DND-41 (cell line): ENCODE data around the gene FTSJ3.

Experiments used
- ATAC-seq: fragments of 200-7000 bp; cut with Tn5 transposase; 3 replicates; pipeline ENCODE4 v1.9.1; 2021; ENCODE audit warnings: low read depth; ENCODE audit not compliant: insufficient read depth
- DNase-seq: peaks from one replicate; pipeline ENCODE4 v3.0.0-alpha.2; 2020
- H2AFZ ChIP-seq: 2 replicates; pipeline ENCODE4 v1.6.0; 2012; ENCODE audit warnings: low read depth, low read length
- H3K27ac ChIP-seq: 2 replicates; pipeline ENCODE4 v1.5.1; 2012; ENCODE audit warnings: low read length, inconsistent platforms
- H3K27me3 ChIP-seq: fragments of 200-600 bp; sonication (generic); 2 replicates; pipeline ENCODE4 v1.6.0; 2012; ENCODE audit warnings: low read length, mild to moderate bottlenecking, inconsistent platforms; ENCODE audit not compliant: insufficient read depth, poor library complexity
- H3K36me3 ChIP-seq: 2 replicates; pipeline ENCODE4 v1.5.1; 2012; ENCODE audit warnings: low read length, inconsistent platforms; ENCODE audit not compliant: insufficient read depth
- H3K4me1 ChIP-seq: 2 replicates; pipeline ENCODE4 v1.5.1; 2012; ENCODE audit warnings: mild to moderate bottlenecking, low read length; ENCODE audit not compliant: insufficient read depth
- H3K4me2 ChIP-seq: 2 replicates; pipeline ENCODE4 v1.6.0; 2012; ENCODE audit warnings: mild to moderate bottlenecking, moderate library complexity, low read length, inconsistent platforms; ENCODE audit not compliant: insufficient read depth
- H3K4me3 ChIP-seq, 2 experiments: fragments of 200-600 bp in 1 of 2; shearing (Covaris generic) in 1 of 2; 2 replicates each; pipeline ENCODE4 v1.5.1; 2012 to 2016; ENCODE audit warnings: inconsistent platforms in 2 of 2, low read length in 2 of 2, mild to moderate bottlenecking in 2 of 2, low read depth in 1 of 2, moderate library complexity in 1 of 2
- H3K79me2 ChIP-seq: 2 replicates; pipeline ENCODE4 v1.6.0; 2012; ENCODE audit warnings: low read length, inconsistent platforms; ENCODE audit not compliant: insufficient read depth
- H3K9ac ChIP-seq: 2 replicates; pipeline ENCODE4 v1.6.0; 2012; ENCODE audit warnings: low read depth, mild to moderate bottlenecking, inconsistent platforms, low read length, moderate library complexity
- H3K9me3 ChIP-seq: 2 replicates; pipeline ENCODE4 v1.5.1; 2012; ENCODE audit warnings: low read length, moderate library complexity, mild to moderate bottlenecking, inconsistent platforms; ENCODE audit not compliant: insufficient read depth, severe bottlenecking
- H4K20me1 ChIP-seq: 2 replicates; pipeline ENCODE4 v1.6.0; 2012; ENCODE audit warnings: low read length; ENCODE audit not compliant: insufficient read depth
- EZH2 ChIP-seq: IDR thresholded peaks from 3 replicates; pipeline ENCODE4 v1.6.1; 2012; ENCODE audit warnings: borderline replicate concordance, low read depth, mild to moderate bottlenecking, moderate library complexity, low read length, inconsistent platforms; ENCODE audit not compliant: severe bottlenecking
- TF ChIP-seq, protein P1 (sequence below): IDR thresholded peaks from 2 replicates; pipeline ENCODE4 v1.5.1; 2012; ENCODE audit warnings: borderline replicate concordance, low read length, moderate library complexity, mild to moderate bottlenecking; ENCODE audit not compliant: poor library complexity, severe bottlenecking; ENCODE audit errors: extremely low read depth

The FTSJ3 gene

DNA sequence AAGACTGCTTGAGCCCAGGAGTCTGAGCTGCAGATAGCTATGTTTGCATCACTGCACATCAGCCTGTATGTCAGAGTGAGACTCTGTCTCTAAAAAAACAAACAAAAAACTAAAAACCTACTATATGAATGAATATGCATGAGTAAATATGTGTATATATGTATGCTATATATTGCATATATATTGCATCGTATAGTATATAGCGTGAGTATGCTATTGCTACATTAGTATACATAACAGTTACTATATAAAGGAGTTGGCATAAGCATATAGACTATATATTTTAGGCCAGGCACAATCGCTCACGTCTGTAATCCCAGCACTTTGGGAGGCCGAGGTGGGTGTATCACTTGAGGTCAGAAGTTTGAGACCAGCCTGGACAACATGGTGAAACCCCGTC, 37.4 kb downstream of the FTSJ3 start:
- no peak for DNase-seq
- no peak overlapping the region for H3K4me2 ChIP-seq
- no peak overlapping the region for H2AFZ ChIP-seq
- H3K4me1 ChIP-seq, result no peaks in the 10 kb centered on the region
- no peaks in the 10 kb centered on the region for H3K27me3 ChIP-seq
- H3K9me3 ChIP-seq, result no peaks in the 10 kb centered on the region
- peaks cover 71% of the 10 kb centered on the region for H3K79me2 ChIP-seq
- no peak overlapping the region for H3K27ac ChIP-seq
- peaks cover 15% of the 10 kb centered on the region; the same call in 1 of the 2 replicates for H4K20me1 ChIP-seq
- no peak for TF ChIP-seq EZH2
- no peak overlapping the region for H3K9ac ChIP-seq
- ATAC-seq, result no peak
- H3K4me3 ChIP-seq, result no peak overlapping the region
- peaks cover 90% of the 10 kb centered on the region for H3K36me3 ChIP-seq

DNA sequence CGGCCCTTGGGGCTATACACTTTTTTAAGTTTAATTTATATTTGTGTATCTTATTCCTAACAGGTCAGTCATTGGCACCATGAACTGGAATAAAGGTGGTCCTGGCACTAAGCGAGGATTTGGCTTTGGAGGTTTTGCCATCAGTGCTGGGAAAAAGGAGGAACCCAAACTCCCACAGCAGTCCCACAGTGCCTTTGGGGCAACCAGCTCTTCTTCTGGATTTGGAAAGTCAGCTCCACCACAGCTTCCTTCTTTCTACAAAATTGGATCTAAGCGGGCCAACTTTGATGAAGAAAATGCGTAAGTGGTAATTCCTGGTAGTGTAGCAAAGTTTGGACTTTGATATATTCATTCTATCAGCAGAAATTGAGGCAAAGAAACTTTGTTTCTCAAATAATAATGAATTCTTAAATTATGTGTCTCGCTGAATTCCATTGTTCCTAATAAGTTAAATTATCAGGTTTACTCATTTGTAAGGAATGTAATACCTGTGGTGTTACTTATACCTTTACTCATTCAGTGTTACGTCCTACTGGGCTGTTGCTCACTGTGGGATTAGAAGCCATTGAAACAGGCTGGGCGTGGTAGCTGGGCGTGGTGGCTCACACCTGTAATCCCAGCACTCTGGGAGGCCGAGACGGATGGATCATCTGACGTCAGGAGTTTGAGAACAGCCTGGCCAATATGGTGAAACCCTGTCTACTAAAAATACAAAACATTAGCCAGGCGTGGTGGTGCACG, 40.3 kb downstream of the FTSJ3 start:
- H3K36me3 ChIP-seq, result peaks cover 87% of the 10 kb centered on the region
- H3K9ac ChIP-seq, result no peak overlapping the region
- peaks cover 87% of the 10 kb centered on the region for H3K79me2 ChIP-seq
- H3K9me3 ChIP-seq, result no peaks in the 10 kb centered on the region
- H3K4me2 ChIP-seq, result no peak overlapping the region
- no peak overlapping the region for H2AFZ ChIP-seq
- H3K27ac ChIP-seq, result no peak overlapping the region
- no peak overlapping the region for H3K4me3 ChIP-seq
- H4K20me1 ChIP-seq, result peaks cover 39% of the 10 kb centered on the region
- no peaks in the 10 kb centered on the region for H3K27me3 ChIP-seq
- TF ChIP-seq, protein P1, sequence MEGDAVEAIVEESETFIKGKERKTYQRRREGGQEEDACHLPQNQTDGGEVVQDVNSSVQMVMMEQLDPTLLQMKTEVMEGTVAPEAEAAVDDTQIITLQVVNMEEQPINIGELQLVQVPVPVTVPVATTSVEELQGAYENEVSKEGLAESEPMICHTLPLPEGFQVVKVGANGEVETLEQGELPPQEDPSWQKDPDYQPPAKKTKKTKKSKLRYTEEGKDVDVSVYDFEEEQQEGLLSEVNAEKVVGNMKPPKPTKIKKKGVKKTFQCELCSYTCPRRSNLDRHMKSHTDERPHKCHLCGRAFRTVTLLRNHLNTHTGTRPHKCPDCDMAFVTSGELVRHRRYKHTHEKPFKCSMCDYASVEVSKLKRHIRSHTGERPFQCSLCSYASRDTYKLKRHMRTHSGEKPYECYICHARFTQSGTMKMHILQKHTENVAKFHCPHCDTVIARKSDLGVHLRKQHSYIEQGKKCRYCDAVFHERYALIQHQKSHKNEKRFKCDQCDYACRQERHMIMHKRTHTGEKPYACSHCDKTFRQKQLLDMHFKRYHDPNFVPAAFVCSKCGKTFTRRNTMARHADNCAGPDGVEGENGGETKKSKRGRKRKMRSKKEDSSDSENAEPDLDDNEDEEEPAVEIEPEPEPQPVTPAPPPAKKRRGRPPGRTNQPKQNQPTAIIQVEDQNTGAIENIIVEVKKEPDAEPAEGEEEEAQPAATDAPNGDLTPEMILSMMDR, result no peak
- TF ChIP-seq EZH2, result no peak
- no peak for ATAC-seq
- H3K4me1 ChIP-seq, result no peaks in the 10 kb centered on the region
- DNase-seq, result no peak

DNA sequence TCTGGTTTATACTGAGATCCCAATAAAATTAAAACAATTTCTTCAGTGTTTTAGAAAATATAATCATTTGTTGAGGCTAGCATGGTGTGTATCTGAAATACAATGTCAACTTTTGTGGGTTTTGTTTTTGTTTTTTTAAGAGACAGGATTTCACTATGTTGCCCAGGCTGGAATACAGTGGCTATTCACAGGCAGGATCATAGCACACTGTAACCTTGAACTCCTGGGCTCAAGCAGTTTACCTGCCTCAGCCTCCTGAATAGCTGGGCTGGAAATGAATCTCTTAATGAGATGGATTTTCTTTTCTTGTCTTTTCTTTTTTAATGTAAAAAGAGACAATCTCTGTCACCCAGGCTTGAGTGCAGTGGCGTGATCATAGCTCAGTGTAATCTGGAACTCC, 41.3 kb downstream of the FTSJ3 start:
- Histone ChIP-seq H3K4me1 (no peaks in the 10 kb centered on the region), H3K27ac (no peak overlapping the region), H4K20me1 (peaks cover 42% of the 10 kb centered on the region), H3K27me3 (no peaks in the 10 kb centered on the region), H3K4me3 (no peak overlapping the region), H3K9me3 (no peaks in the 10 kb centered on the region), H2AFZ (no peak overlapping the region), H3K79me2 (peaks cover 90% of the 10 kb centered on the region), H3K9ac (no peak overlapping the region), H3K4me2 (no peak overlapping the region), H3K36me3 (peaks cover 81% of the 10 kb centered on the region)
- TF ChIP-seq, protein P1, result no peak
- no peak for TF ChIP-seq EZH2
- no peak for DNase-seq
- ATAC-seq, result no peak

DNA sequence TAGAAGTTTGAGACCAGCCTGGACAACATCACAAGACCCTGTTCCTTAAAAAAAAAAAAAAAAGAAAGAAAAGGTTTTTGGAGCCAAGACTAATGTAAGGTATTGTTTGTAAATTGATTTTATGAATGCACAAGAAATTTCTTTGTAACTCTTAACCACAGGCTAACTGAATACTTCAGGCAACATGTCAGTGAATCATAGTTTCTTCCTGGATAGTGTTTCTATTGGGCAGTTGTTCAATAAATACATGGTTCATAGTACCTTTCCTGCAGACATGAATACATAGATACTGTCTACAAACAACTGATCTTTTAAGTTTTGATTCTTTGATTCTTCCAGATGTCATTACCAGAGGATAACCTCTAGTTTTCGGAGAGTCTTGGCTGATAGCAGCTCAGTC, 41.9 kb downstream of the FTSJ3 start:
- ATAC-seq, result no peak
- H3K27ac ChIP-seq, result no peak overlapping the region
- H2AFZ ChIP-seq, result no peak overlapping the region
- no peak for DNase-seq
- peaks cover 48% of the 10 kb centered on the region for H4K20me1 ChIP-seq
- H3K36me3 ChIP-seq, result peaks cover 81% of the 10 kb centered on the region
- no peak overlapping the region for H3K9ac ChIP-seq
- no peak overlapping the region for H3K4me2 ChIP-seq
- H3K79me2 ChIP-seq, result peaks cover 90% of the 10 kb centered on the region
- no peaks in the 10 kb centered on the region for H3K9me3 ChIP-seq
- no peak for TF ChIP-seq EZH2
- TF ChIP-seq, protein P1, result no peak
- H3K27me3 ChIP-seq, result no peaks in the 10 kb centered on the region
- no peak overlapping the region for H3K4me3 ChIP-seq
- no peaks in the 10 kb centered on the region for H3K4me1 ChIP-seq
